ENCODE data around the gene PYHIN1.
"Not testable (repeated sequence)": the region's sequence is repeated elsewhere in the genome, so short reads cannot be mapped to it uniquely, and the experiment has no call there.

PYHIN1 gene

DNA sequence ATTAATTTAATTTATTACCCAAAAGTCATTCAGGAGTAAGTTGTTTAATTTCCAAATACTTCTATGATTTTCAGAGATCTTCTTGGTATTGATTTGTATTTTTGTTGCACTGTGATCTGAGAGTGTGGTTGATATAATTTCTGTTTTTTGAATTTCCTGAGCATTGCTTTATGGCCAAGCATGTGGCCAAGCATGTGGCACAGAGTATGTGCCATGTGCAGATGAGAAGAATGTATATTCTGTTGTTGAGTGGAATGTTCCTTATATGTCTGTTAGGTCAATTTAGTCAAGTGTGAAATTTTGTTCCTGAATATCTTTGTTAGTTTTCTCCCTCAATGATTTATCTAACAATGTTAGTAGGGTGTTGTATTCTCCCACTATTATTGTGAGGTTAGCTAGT lies 53.0 kb downstream of the PYHIN1 start:
- DNase-seq = no peak

DNA sequence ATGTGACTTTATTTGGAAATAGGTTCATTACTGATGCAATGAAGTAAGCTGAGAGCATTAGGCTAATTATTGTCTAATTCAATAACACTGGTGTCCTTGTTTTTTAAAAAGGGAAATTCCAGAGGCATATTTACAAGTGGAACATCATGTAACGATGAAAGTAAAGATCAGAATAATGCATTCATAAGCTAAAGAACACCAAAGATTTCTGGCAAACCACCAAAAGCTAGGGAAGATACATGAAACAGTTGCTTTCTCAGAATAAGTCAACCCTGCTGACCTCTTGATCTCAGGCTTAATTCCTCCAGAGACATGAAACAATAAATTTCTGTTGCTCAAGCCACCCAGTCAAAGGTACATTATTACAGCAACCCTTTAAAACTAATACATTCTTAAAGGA lies 58.1 kb downstream of the PYHIN1 start:
- DNase-seq = no peak

DNA sequence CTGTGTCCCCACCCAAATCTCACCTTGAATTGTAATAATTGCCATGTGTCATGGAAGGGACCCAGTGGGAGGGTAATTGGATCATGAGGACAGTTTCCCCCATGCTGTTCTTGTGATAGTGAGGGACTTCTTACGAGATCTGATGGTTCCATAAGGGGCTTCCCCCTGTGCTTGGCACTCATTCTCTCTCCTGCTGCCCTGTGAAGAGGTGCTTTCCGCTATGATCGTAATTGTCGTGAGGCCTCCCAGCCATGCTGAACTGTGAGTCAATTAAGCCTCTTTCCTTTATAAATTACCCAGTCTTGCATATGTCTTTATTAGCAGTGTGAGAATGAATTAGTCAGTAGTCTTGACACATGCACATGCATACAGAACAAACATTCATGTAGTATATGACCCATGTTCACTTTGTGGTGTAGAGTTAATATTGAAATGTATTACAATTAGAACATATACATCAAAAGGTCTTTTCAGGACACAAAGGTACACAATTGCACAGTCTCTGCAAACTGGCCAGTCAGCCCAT lies 61.5 kb downstream of the PYHIN1 start:
- DNase-seq = no peak

GRCh38 chr1:158996998-158997397 lies 65.6 kb downstream of the PYHIN1 start:
- DNase-seq = no peak

DNA sequence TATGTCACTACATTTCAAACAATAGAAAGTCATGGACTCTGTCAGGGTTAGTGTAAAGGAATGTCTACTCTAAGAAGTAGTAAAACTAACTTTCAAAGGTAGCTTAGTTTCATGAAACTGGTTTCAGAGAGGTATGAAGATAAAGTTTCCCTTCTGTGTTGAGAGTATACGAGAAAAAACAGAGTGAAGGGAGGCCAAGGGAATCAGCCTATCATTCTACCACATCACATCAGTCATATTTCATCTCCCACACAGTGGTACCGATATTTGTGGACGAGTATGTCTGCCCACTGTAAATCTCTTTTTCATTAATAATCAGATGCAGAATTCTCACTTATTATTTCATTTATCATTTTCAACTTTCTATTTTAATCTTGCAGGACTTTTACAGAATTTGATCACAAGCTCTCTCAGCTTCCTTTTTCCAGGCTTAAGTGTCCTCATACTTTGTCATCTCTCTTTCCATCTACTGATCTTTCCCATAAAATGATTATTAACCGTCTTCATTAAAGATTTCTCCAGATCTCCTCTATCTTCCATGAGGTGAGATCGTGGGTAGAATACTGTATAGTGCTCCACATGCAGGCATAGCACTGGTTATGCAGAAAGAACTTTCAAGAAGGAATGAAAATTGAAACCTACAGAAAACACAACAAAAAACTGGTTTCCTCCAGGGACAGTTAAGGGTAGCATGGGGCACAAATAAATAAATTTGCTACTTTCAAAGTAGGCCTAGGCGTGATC lies 66.9 kb downstream of the PYHIN1 start:
- DNase-seq = no peak

GRCh38 chr1:158998781-158999161 lies 67.4 kb downstream of the PYHIN1 start:
- no peak for DNase-seq

GRCh38 chr1:158999316-159000069 lies 68.1 kb downstream of the PYHIN1 start:
- no peak for DNase-seq

- no peak for DNase-seq
Observed at GRCh38 chr1:159000070-159000409, 68.7 kb downstream of the PYHIN1 start.

DNA sequence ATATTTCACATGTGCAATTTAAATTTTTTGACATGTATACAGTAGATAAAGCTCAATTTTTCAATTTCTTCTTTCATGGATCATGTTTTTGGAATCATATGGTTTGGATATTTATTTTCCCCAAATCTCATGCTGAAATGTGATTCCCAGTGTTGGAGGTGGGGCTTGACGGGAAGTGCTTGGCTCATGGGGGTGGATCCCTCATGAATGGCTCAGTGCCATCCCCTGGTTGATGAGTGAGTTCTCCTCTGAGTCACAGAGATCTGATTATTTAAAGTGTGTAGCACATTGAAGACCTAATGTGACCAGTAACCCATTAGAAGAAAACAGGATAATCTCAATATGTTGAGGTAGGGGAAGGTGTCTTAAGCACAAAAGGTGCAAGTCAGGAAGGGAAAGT lies 69.3 kb downstream of the PYHIN1 start:
- no peak for DNase-seq

GRCh38 chr1:159005161-159005560 lies 73.8 kb downstream of the PYHIN1 start:
- DNase-seq = no peak

DNA sequence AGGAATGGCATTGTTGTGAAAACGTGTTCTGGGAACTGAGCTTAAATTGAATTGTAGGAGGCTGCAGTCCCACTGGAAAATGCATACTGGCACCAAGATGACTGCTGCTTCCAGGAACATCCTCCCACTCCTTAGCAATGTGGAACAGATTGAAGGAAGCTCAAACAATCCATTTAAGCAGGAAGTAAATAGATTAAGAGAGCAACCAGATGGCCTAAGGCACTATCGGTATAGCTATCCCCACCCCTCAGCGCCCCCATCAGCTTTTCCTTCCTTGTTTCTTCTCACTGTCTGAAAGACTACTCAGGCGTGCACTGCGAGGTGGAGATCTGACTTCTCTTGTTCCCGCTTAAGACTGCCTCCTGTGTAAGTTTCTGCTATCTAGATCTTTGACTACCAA lies 74.3 kb downstream of the PYHIN1 start:
- DNase-seq = no peak

GRCh38 chr1:159006210-159006807 lies 75.0 kb downstream of the PYHIN1 start:
- not testable (repeated sequence) for DNase-seq

DNA sequence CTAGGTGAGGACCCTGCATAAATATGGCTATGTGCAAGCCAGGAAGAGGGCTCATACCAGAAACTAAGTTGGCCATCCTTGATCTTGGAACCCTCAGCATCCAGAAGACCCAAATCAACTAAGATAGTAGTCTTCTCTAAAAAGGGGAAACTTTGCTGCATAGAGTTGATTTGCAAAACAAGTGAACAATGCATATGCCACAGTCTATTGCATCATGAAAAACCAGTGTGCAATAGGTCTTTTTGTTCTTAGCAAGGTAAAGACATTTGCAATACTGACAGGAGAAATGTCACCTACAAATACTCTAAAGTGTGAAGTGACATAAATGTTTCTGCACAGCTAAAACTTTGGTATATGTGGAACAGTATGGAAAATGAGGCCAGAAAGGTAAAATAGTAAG lies 76.4 kb downstream of the PYHIN1 start:
- no peak for DNase-seq

DNA sequence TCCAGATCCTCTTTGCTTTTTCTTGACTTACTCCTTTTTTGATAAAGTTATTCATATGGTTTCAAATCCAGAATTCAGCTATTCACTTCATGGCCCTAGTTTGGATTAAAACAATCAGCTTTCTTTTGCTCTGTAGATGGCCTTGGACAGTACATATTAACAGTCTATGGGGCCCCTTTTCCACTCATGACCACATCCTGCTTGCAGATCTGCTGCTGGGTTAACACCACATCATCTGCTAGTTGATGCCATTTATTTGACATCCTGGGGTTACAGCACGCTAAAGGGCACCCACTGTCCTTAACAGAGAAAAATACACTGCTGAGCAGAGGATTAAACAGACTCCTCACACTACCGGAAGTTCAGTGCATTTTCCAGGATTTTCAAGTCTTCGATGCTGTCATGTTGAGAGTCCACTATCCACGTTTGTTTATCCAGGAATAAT lies 77.4 kb downstream of the PYHIN1 start:
- peak; percentile 71 for DNase-seq

- DNase-seq = no peak
Observed at GRCh38 chr1:159009287-159009686, 77.9 kb downstream of the PYHIN1 start.

DNA sequence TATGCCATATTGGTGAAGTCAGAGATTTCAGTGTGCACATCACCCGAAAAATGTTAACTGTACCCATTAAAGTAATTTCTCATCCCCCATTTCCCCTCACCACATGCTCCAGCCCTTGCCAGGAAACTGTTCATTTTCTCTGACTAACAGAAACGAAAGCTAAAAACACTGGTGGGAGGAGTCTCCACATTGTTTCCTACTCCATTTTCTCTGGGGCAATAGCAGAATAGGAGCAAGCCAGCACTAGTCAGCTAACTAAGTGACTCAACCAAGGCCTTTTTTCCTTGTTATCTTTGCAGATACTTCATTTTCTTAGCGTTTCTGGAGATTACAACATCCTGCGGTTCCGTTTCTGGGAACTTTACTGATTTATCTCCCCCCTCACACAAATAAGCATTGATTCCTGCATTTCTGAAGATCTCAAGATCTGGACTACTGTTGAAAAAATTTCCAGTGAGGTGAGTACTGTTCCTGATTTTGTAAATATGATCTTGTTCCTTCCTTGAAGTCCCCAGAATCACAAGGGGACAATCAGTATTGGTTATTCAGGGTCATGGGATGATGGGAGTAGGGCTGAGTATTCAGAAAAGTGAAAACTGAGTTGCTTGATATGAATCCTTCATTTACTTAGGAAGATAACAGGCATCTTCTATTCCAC lies 78.5 kb downstream of the PYHIN1 start, which contains the start of gene IFI16:
Gene IFI16, plus strand, starts transcription at position 204 of the 658 bp plus-strand sequence. CDS start 4,774 bp downstream, outside the sequence.
- no peak for DNase-seq

- no peak for DNase-seq
Observed at GRCh38 chr1:159010391-159010790, 79.0 kb downstream of the PYHIN1 start.

DNA sequence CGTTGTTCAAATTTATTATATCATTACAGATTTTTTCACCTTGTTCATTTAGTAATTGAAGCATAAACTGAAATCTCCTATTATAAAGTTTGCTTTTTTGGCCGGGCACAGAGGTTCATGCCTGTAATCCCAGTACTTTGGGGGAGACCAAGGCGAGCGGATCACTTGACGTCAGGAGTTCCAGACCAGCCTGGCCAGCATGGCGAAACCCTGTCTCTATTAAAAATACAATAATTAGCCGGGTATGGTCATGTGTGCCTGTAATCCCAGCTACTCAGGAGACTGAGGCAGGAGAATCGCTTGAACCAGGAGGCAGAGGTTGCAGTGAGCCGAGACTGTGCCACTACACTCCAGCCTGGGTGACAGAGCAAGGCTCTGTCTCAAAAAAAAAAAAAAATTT lies 79.6 kb downstream of the PYHIN1 start:
- DNase-seq = peak; percentile 68

DNA sequence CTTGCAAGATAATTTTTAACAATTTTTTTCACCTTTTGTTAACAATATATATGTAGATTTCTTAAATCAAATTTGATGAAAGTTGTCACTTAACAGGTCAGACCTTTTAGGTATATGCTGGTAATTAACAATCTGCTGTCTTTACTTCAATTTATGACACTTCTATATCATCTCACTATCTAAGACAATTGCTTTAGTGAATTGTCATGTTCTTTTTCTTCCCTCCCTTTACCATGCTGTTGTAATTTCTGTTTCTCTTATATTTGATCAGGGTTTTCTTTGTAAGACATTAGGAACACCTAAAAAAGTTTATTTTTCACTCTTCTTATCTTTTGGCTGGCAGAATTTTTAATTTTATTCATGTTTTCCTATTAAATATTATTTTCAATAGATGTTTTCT lies 80.4 kb downstream of the PYHIN1 start:
- DNase-seq = no peak

DNA sequence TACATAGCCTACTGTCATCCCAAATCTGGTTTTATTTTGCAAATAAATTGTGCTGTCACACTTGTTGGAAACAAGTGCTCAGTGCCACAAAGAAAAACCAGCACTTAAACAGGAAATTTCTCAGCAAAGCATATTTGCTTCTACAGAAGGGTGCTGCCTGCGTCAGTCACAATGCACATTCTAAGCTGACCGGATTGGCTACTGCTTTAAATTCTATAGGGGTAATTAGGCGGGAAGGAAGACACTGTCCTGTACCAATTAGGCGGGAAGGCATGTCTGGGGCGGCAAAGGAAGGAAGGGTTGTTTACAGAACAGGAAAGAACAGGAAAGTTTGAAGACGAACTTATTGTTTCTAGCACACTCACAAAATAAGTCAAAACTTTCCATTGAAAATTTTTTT lies 81.1 kb downstream of the PYHIN1 start:
- peak; percentile 71 for DNase-seq

DNA sequence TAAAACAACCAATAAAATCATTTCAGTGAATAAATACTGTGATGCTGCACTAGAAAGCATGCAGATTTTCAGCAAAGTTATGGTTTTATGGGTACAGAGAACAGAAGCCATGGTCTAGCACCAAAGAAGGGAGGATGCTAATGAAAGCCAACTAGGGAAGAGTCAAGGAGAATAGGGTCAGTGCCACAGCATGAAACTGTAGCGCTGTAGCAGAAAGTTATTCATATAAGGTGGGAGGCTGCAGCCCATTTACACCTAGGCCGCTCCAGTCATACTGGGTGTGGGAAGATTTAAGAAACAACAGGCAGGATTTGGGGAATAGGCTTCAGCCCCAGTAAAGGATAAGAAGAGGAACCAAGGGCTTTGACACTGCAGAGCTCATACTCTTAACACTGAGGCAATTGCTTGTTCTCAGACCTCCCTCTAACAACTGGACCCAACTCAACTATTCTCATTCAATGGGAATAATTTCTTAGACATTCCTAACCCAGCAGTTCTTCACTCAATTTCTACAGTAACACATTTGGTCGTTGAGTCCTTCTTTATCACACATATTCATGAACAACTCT lies 82.7 kb downstream of the PYHIN1 start:
- DNase-seq = no peak

- DNase-seq = no peak
Observed at GRCh38 chr1:159014851-159015250, 83.5 kb downstream of the PYHIN1 start.

GRCh38 chr1:159015440-159015909 lies 84.1 kb downstream of the PYHIN1 start:
- DNase-seq = peak; percentile 72

Data from activated CD8-positive, alpha-beta memory T cell treated with anti-CD3 and anti-CD28 coated beads, Interleukin-2, amount 50 U/mL, for 48 hours (primary cell).